Occipital lobe (tissue), 1 donor: ENCODE data around the gene SAMD14. TPM values are rescaled to one million over a fixed set of nuclear protein-coding genes. Genes with fewer than 3 reads are reported as not detected.

Experiments
- total RNA-seq: library from RNA; depleted of rRNA; stranded (reverse); fragments of >200 nt; gene quantifications from one replicate; pipeline ENCODE4 v1.2.3, GENCODE V29; 2014

SAMD14 gene
- total RNA-seq, 1 donor from 2014 or later, result 21.5 TPM

Other genes with a start within 250 kb of the SAMD14 start
- not detected for gene DLX4, start 161.0 kb downstream of the SAMD14 start, total RNA-seq
- gene DLX3, start 134.9 kb downstream of the SAMD14 start, total RNA-seq, result not detected
- 23.2 TPM for gene ITGA3, start 74.0 kb downstream of the SAMD14 start, total RNA-seq
- gene PDK2, start 34.8 kb downstream of the SAMD14 start, total RNA-seq, result 9.0 TPM
- gene PPP1R9B, start 20.5 kb upstream of the SAMD14 start, total RNA-seq, result 69.9 TPM
- not detected for gene SGCA, start 35.8 kb upstream of the SAMD14 start, total RNA-seq
- gene COL1A1, start 71.5 kb upstream of the SAMD14 start, total RNA-seq, result 17.6 TPM
- not detected for gene TMEM92, start 144.3 kb upstream of the SAMD14 start, total RNA-seq
- gene XYLT2, start 216.0 kb upstream of the SAMD14 start, total RNA-seq, result 7.5 TPM
- gene MRPL27, start 243.0 kb upstream of the SAMD14 start, total RNA-seq, result 30.3 TPM
- 1.4 TPM for gene EME1, start 243.1 kb upstream of the SAMD14 start, total RNA-seq